GM21360 (cell line): ENCODE data around the gene RARS2.
"Not testable (repeated sequence)": the region's sequence is repeated elsewhere in the genome, so short reads cannot be mapped to it uniquely, and the experiment has no call there.

ENCODE experiments used
- ATAC-seq: cut with Tn5 transposase; IDR thresholded peaks from one replicate; pipeline ENCODE4 v1.9.1; 2021; ENCODE audit warnings: mild to moderate bottlenecking, moderate library complexity; ENCODE audit not compliant: unreplicated experiment

Gene RARS2

GRCh38 chr6:87504441-87504840 lies 85.3 kb downstream of the RARS2 start:
- ATAC-seq, result no peak

- ATAC-seq, result no peak
Measured at GRCh38 chr6:87501809-87502572, 87.8 kb downstream of the RARS2 start.

- no peak for ATAC-seq
Measured at GRCh38 chr6:87498048-87498447, 91.7 kb downstream of the RARS2 start.

GRCh38 chr6:87494761-87495422 lies 94.9 kb downstream of the RARS2 start:
- peak; percentile 54 for ATAC-seq

GRCh38 chr6:87489326-87489725 lies 100.5 kb downstream of the RARS2 start:
- not testable (repeated sequence) for ATAC-seq

- ATAC-seq, result no peak
Measured at GRCh38 chr6:87487555-87487954, 102.2 kb downstream of the RARS2 start.

GRCh38 chr6:87484491-87484890 lies 105.3 kb downstream of the RARS2 start:
- no peak for ATAC-seq

- ATAC-seq, result no peak
Measured at GRCh38 chr6:87483929-87484328, 105.9 kb downstream of the RARS2 start.

- no peak for ATAC-seq
Measured at GRCh38 chr6:87482366-87482765, 107.4 kb downstream of the RARS2 start.

- ATAC-seq, result no peak
Measured at GRCh38 chr6:87481931-87482330, 107.9 kb downstream of the RARS2 start.

GRCh38 chr6:87473419-87473903 lies 116.3 kb downstream of the RARS2 start:
- ATAC-seq, result peak; percentile 72

GRCh38 chr6:87472525-87473418 lies 117.0 kb downstream of the RARS2 start, which contains the start of gene SLC35A1:
SLC35A1 (plus strand) TSS chr6:87472974; CDS start chr6:87473004, 30 bp downstream.
- ATAC-seq, result peak; percentile 93

GRCh38 chr6:87465051-87465450 lies 124.7 kb downstream of the RARS2 start:
- no peak for ATAC-seq
